Measurements from ENCODE around the gene CHPF2.

GRCh38 chr7:151238924-151239836 lies 6.9 kb downstream of the CHPF2 start:
- TF ChIP-seq CTCF (IDR thresholded peaks at IDR 0.05; ENCODE audit: insufficient read depth, low read depth, low read length) (no peak), EZH2 (IDR thresholded peaks at IDR 0.05; ENCODE audit: insufficient read depth, low read length) (no peak)
